SH-SY5Y (cell line): ENCODE data around the gene CYSTM1.

Source experiments
- GATA2 ChIP-seq: IDR thresholded peaks from 2 replicates; pipeline ENCODE4 v1.6.1; 2011; ENCODE audit warnings: mild to moderate bottlenecking, low read depth, low read length
- GATA3 ChIP-seq: IDR thresholded peaks from 2 replicates; pipeline ENCODE4 v1.6.1; 2011; ENCODE audit warnings: low read depth, mild to moderate bottlenecking, low read length, moderate library complexity

CYSTM1 gene

DNA sequence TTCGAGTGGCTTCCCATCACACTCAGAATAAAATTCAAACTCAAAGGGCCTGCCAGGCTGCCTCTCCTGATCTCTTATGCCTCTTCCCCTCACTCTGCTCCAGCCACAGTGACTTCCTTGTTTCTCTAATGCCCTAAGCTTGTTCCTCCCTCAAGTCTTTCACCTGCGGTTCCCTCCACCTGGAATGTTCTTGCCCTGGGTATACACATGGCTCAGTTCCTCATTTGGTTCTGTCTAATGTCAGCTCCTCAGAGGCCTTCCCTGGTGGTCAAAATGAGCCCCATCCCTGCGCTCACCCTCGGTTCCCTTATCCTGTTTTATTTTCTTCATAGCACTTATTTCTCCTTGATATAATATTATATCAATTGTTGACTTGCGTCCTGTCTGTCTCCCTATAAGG is 12.7 kb upstream of the CYSTM1 start:
- TF ChIP-seq GATA3 (no peak), GATA2 (no peak)

DNA sequence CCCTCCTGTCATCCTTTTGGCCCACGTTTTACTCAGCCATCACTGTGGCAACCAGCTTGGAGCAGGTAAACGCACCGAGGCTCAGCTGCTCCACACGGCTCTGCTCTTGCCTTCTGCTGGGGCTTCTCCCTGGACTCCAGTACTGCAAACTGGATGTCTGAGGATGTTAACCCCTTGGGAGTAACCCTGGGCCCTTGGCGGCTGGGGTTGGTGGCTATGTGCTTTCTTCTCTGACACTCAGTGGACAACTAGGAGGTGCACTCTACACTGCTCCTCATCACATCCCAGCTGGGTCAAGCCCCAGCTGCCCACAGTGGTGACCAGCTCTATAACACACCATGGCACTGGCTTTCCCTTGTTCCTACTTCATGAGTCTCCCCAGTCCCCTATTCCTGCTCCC is 12.2 kb upstream of the CYSTM1 start:
- TF ChIP-seq GATA2, result no peak
- TF ChIP-seq GATA3, result no peak

- TF ChIP-seq GATA3 (no peak), GATA2 (no peak)
Observed at GRCh38 chr5:140165101-140165922, 9.7 kb upstream of the CYSTM1 start.

GRCh38 chr5:140165923-140166270 is 9.1 kb upstream of the CYSTM1 start:
- TF ChIP-seq GATA2 (no peak), GATA3 (no peak)

DNA sequence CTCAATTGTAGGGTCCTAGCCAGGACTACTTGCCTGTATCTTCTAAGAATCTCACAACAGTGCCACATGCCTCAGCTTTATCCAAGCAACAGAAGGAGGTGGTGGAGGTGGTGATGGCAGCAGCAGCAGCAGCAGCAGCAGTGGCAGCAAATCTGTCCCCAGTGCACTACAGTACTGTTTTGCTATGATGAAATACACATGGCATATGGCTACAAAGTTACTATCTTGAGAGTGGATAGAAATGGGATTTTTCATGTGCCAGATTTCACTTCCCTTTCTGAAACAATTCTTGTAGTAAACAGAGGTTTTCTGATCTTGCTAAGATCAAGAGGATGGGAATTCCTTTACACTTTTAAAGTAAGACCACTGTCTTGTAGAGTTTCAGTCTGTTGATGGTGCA is 8.1 kb upstream of the CYSTM1 start:
- no peak for TF ChIP-seq GATA3
- TF ChIP-seq GATA2, result no peak

GRCh38 chr5:140168371-140168770 is 6.6 kb upstream of the CYSTM1 start:
- TF ChIP-seq GATA2 (no peak), GATA3 (no peak)

DNA sequence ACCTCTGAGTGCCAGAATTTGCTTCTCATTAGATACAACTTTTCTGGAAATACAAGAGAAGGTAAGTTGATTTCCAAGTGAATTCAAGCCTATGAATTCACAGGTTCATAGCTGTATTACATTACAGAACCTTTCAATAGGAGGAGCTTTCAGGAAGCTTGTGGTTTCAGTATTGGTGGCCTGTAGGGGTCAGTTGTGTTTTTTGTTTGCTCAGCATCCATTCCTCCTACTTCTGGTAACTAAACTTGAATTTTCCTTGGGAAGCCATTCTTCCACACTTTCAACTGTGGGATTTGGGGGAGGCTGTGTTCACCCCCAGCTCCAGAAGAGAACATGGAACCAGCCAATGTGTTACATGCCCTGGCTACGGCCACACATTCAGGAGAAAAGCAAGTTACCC is 5.6 kb upstream of the CYSTM1 start:
- no peak for TF ChIP-seq GATA3
- no peak for TF ChIP-seq GATA2

DNA sequence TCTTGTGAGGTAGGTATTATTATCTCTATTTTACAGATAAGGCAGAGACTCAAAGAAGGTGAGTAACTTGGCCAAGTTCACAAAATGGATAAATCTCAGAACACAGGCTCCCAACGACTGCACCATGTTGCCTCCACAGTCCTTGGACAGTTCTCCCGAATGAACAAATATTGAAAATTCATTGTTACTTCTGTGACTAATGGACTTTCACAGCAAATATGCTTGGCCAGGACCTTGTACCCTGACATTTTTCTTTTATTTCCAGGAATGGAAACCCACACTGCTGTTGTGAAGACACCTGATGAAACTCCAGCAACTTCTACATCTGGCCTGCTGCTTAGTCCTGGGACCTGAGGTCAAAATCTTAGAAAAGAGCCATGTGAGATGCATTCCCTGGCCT is 2.5 kb upstream of the CYSTM1 start:
- TF ChIP-seq GATA3 (no peak), GATA2 (no peak)

DNA sequence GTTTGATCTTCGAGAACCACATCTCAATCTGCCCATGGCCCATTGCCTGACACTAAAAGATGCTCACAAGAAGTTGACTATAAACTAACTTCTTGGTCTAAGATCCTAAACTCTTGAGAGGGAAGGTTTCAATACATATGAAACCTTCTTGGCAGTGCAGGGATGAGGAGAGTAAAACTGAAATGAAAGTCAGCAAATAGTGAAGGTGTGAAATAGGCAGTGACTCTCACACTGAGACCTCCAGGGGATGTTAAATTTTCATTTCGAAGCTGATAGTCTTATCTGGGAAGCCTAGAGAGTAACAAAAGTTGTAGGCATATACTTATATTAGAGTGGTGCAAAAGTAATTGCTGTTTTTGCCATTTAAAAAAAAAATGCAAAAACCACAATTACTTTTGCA is 974 bp upstream of the CYSTM1 start:
- TF ChIP-seq GATA3 (no peak), GATA2 (no peak)

DNA sequence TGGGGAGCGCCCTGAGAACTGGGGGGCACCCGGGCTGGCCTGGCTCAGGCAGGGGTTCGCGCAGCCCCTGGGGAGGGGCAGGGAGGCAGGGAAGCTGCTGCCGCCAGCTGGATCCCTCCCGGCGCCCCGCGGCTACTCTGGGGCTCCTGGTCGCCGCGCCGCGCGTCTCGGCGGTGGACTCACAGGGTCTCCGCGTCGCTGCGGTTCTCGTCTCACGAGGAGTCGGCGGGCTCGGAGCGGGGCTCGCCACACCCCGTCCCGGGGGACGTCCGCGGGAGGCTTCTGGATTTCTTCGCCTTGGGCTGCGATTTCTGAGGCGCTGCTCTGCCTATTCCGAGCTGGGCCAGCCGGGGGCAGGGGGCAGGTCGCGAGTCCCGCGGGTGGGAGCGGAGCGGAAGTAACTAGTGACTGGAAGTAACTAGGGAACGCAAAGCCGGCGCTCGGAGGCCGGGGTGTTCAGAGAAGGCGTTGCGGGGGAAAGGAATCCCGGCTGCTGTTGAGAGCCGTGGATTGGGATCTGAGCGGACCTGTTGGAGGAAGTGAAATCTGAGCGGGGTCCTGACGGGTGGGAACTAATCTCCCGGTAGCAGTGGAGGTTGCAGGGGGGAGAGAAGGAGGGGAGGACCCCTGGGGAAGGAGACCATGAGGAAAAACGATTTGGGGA is 511 bp downstream of the CYSTM1 start:
- no peak for TF ChIP-seq GATA3

DNA sequence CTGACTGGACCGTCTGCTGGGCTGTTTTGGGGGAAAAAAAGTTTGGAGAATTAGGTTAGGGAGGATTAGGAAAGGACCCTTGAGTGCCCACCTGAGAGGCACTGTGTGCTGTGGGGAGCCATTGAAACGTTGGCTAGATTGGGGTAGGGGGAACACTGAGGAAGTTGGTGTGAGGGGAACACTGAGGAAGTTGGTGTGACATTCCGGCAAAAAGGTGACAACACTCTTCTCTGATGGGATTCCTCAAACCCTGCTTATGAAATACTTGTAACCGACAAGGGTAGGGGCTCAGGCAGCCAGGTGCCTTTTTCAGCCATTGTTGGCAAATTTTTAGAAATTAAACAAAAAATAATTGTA is 1.0 kb downstream of the CYSTM1 start:
- TF ChIP-seq GATA2 (no peak), GATA3 (no peak)

GRCh38 chr5:140178086-140178410 is 3.1 kb downstream of the CYSTM1 start:
- TF ChIP-seq GATA3 (no peak), GATA2 (no peak)

- TF ChIP-seq GATA2, result no peak
- no peak for TF ChIP-seq GATA3
Observed at GRCh38 chr5:140178482-140179116, 3.6 kb downstream of the CYSTM1 start.

- TF ChIP-seq GATA2 (peak; percentile 53), GATA3 (no peak)
Observed at GRCh38 chr5:140181002-140181483, 6.1 kb downstream of the CYSTM1 start.

DNA sequence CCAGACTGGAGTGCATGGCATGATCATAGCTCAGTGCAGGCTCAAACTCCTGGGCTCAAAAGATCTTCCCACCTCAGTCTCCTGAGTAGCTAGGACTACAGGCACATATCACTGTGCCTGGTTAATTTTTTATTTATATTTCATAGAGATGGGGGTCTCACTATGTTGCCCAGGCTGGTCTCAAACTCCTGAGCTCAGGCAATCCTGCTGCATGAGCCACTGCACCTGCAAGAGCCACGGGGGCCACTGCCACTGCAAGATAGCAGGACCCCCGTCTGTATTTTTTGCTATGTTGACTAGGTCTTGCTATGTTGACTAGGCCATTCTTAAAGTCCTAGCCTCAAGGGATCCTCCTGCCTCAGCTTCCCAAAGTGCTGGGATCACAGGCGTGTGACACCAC is 6.5 kb downstream of the CYSTM1 start:
- TF ChIP-seq GATA3 (no peak), GATA2 (no peak; the same call in 1 of the 2 replicates)

GRCh38 chr5:140182075-140182711 is 7.2 kb downstream of the CYSTM1 start:
- TF ChIP-seq GATA3 (no peak), GATA2 (no peak)
